Retina (tissue), 1 donor: ENCODE measurements around the gene B3GAT3.
"Not testable (repeated sequence)": the region's sequence is repeated elsewhere in the genome, so short reads cannot be mapped to it uniquely, and the experiment has no call there.

Source experiments
- DNase-seq: peaks from one replicate; pipeline ENCODE4 v3.0.0-alpha.2; 2016

The B3GAT3 gene

DNA sequence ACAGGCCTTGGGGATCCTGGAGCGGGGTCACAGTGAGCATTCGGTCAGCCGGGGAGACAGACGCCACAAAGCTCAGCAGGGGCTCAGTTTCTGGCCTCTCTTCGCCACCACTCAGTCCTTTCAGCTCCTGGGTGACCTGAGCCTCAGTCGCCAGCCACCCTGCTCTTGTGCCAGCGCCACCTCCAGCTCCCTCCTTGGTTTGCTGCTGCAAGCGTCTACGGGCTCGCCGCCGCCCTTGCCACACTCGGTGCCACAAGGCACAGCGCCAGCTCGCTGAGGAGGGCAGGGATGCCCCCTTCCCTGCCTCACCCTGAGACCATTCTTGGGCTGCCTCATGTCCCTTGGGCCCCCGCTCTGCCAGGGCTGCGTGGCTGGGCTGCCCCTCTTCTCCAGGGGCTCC lies 46.6 kb downstream of the B3GAT3 start:
- DNase-seq: no peak

DNA sequence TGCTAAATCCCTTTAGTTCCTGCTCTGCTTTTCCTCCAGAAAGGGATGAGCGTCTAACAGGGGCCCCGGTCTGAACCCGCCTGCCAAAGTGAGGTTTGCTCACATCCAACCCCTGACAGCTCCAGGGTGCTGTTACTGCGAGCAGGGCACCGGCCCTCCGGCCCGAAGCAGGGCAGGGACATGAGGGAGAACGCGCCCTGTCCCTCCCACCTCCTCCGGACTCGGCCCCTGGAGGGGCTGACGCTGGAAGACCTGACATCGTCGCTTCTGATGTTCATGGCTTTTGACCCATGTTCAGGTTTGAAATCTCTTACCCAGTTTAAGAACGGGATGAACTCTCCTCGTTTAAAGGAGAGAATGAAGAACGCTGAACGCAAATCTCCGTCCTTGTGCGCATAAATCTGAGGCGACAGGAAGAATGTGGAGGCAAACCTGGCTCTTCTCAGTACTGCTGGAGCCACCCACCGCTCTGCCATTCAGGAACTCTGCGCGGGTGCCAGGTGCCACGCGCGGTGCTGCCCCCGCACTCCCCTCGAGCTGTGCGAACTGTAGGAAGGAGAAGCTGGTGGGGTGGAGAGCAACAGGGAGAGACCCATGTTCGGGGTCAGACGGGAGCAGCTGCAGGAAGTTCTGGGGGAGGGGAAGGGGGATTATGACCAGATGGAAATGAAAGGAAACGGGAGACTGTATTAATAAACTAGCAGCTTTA lies 47.3 kb downstream of the B3GAT3 start:
- DNase-seq: peak; percentile 60

GRCh38 chr11:62573592-62574362 lies 48.0 kb downstream of the B3GAT3 start, which contains the start of gene EEF1G:
EEF1G (minus strand) TSS chr11:62573891; CDS start chr11:62573842, 49 bp downstream.
- DNase-seq: peak; percentile 98

GRCh38 chr11:62573006-62573591 lies 48.7 kb downstream of the B3GAT3 start:
- DNase-seq: no peak

DNA sequence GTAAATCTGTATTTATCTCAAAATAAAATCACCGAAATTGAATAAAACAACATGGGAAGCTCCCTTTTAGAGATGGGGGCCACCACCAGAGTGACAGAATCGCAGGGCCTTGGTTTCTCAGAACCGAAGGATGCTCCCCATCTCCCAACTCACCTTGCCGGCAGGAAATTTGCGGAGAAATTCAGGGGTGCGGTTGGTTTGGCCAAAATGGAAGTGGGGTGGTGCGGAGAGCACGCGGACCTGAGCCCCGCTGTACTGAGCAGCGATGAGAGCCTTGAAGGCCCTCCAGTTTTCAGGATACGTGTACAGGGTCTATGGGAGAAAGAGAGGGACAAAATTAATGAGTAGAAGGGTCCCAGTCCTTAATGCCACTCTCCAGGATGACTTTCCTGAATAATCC lies 49.4 kb downstream of the B3GAT3 start:
- DNase-seq: no peak

GRCh38 chr11:62571493-62571892 lies 50.3 kb downstream of the B3GAT3 start:
- not testable (repeated sequence) for DNase-seq

DNA sequence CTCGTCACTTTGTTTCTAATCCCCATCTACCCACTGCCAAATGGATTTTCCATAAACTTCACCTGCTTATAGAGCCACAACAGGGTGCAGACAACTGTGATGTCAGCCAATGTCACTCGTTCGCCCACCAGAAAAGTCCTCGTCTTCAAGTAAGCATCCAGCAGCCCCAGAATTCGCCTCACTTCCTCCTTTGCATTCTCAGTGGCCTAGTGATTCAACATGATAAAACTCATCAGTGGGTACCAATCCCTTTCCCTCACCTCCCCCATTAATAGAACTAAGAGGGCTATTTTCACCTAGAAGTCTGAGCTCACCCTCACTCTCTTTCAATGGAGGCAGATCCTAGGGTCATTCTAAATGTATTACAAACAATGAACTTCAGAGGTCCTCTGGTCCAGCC lies 50.9 kb downstream of the B3GAT3 start:
- not testable (repeated sequence) for DNase-seq

DNA sequence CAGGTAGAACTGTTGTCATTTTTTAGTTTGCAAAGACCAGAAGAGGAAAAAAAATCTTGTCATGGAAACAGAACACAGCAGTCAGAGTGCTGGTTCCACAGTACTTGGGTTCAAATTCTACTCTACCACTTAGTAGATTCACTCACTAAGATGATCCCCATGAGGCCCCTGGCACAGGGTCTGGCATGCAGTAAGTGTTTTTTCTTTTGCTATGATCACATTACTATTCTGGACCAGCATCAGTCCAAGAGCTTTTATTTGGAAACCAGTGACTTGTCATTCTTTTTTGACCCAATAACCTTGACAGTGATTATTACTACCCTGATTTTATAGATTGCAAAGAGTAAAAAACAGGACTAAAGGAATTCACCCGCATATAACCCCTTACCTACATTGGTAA lies 52.2 kb downstream of the B3GAT3 start:
- DNase-seq: no peak

GRCh38 chr11:62567018-62567633 lies 54.7 kb downstream of the B3GAT3 start:
- DNase-seq: no peak

GRCh38 chr11:62566247-62566646 lies 55.5 kb downstream of the B3GAT3 start:
- no peak for DNase-seq
